AG04449 (cell line): ENCODE data around the gene ARHGAP12.

Experiments used
- CTCF ChIA-PET: fragments of 350-600 bp; formaldehyde crosslinking; extraction: SDS; loops from one replicate; lab custom pipeline; 2021; ENCODE audit warnings: antibody characterized with exemption; lab: Yijun Ruan, JAX
- POLR2A ChIA-PET: fragments of 400-600, 350-600 bp; formaldehyde crosslinking; extraction: SDS; loops from one replicate; lab custom pipeline; 2020; ENCODE audit warnings: antibody characterized with exemption, inconsistent platforms; lab: Yijun Ruan, JAX
- DNase-seq: peaks from one replicate; pipeline ENCODE4 v3.0.0-alpha.2; 2010; ENCODE audit warnings: low read depth, low spot score
- H3K4me3 ChIP-seq: 2 replicates; pipeline ENCODE4 v1.5.1; 2011; ENCODE audit warnings: low read depth, mild to moderate bottlenecking, control low read depth, low read length
- CTCF ChIP-seq: IDR thresholded peaks from one replicate; pipeline ENCODE4 v1.5.1; 2011; ENCODE audit warnings: mild to moderate bottlenecking, moderate library complexity, low read length, control low read depth, inconsistent platforms; ENCODE audit not compliant: insufficient read depth; ENCODE audit errors: missing control alignments

ARHGAP12 gene

GRCh38 chr10:31808258-31809218 lies 120.1 kb downstream of the ARHGAP12 start:
- peak; percentile 8 for TF ChIP-seq CTCF
- DNase-seq: peak; percentile 33
- POLR2A ChIA-PET: no interaction called here
- peak overlapping the region; percentile 27 for H3K4me3 ChIP-seq
- CTCF ChIA-PET: interaction anchor here (0.8 to 4.0 kb wide), 15 partner anchors 14 to 1121 kb away, joined by 3 to 16 read pairs (median 4); no protein-coding TSS in a partner anchor

- ChIA-PET CTCF (interaction anchor here (0.6 to 2.0 kb wide), 5 partner anchors 11 to 1117 kb away, joined by 3 to 7 read pairs (median 3); no protein-coding TSS in a partner anchor), POLR2A (interaction anchor here (0.6 to 0.7 kb wide), 2 partner anchors 30 to 704 kb away, joined by 3 to 5 read pairs; no protein-coding TSS in a partner anchor)
- no peak overlapping the region for H3K4me3 ChIP-seq
- no peak for TF ChIP-seq CTCF
- DNase-seq: peak; percentile 24
Observed at GRCh38 chr10:31804352-31804810, 124.2 kb downstream of the ARHGAP12 start.

DNA sequence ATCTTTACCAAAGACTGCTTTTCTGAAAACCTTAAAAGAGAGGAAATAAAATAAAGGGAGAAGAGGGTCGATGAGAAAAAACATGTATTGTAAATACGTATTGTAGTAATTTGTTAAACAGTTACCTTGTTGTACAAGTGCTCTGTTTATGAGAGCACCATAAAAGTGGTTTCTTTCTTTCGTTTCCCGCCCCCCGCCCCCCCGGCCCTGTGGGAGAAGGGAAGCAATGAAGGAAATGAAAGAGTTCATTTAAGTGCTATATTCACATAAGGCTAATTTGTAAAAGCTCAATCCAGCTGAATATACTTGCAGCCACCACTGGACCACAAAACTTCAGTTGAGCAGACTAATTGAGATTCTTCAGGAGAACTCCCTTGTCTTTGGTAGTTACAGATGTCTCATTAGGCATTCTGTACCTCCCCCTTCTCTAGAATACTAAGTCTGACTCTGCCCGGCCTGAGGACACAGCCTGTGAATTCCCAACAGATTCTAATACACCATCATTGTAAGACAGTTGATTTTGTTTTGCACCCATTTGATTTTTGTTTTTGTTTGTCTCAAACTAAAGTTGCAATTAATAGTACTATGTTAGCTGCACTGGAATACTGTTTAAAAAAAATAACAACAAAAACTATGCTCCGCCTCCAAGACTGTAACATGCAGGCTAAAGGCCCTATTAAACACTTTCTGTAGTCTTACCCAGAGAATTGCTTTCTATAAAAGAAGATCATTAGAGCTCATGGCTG lies 124.9 kb downstream of the ARHGAP12 start:
- peak; percentile 38 for DNase-seq
- no peak overlapping the region for H3K4me3 ChIP-seq
- POLR2A ChIA-PET: interaction anchor here (0.6 kb wide), 1 partner anchor 29 kb away, joined by 5 read pairs; no protein-coding TSS in a partner anchor
- TF ChIP-seq CTCF: no peak
- CTCF ChIA-PET: interaction anchor here (0.6 to 2.0 kb wide), 5 partner anchors 12 to 1116 kb away, joined by 3 to 7 read pairs (median 3); no protein-coding TSS in a partner anchor

DNA sequence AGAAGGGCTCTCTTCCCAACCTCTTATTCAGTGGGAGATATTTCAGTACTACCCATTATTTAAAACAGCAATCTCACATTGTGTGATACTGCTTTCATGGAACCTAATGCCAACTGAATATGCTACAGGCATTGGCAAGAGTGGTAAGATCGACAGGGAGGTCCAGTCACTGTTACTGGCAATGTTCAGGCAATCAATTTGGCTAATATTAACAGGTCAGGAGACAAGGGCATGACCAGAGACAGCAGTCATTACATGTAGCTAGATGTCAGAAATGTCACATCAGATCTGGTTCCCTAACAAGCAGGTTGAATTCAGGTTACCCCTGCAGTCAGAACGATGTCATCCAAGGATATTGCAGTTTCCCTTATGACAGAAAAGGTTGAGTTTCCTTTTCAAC lies 129.4 kb downstream of the ARHGAP12 start:
- POLR2A ChIA-PET: no interaction called here
- no peak overlapping the region for H3K4me3 ChIP-seq
- DNase-seq: no peak
- no peak for TF ChIP-seq CTCF
- CTCF ChIA-PET: no interaction called here

DNA sequence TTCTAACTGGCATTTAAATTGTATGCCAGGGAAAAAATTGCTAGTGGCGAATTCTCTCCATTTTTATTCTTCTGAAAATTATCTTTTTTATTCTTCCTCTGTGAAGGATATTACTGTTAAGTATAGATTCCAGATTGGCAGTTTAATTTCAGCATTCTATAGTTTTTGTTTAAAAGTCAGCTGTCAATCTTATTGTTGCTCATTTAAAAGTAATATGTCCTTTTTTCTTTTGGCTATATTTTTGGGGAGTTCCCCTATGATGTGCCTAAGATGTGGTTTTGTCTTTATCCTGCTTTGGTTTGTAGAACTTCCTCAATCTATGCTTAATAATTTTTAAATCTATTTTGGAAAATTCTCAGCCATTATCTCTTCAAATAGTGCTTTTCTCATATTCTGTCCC lies 135.9 kb downstream of the ARHGAP12 start:
- no peak for DNase-seq
- no peak for TF ChIP-seq CTCF
- no peak overlapping the region for H3K4me3 ChIP-seq
- ChIA-PET CTCF (no interaction called here), POLR2A (no interaction called here)
